GM13977 (cell line): ENCODE data around the gene ZNF497.

ENCODE experiments used
- DNase-seq: peaks from one replicate; pipeline ENCODE4 v3.0.0; 2012; ENCODE audit warnings: low spot score
- CTCF ChIP-seq: IDR thresholded peaks from 2 replicates; pipeline ENCODE4 v1.5.1; 2012; ENCODE audit warnings: mild to moderate bottlenecking, control low read depth; ENCODE audit not compliant: insufficient read depth; ENCODE audit errors: extremely low read depth, missing control alignments
- in situ Hi-C: fragments of 300-500 bp; cut with MboI; formaldehyde crosslinking; loops from one replicate; pipeline ENCODE4 v1.12.0; 2022; ENCODE audit warnings: low sequenced_read_pairs, low pct_unique_long_range_greater_than_20kb, mixed read lengths, inconsistent platforms; ENCODE audit not compliant: unreplicated experiment

The ZNF497 gene

GRCh38 chr19:58354478-58355030 is 8.0 kb downstream of the ZNF497 start:
- no peak for DNase-seq
- in situ Hi-C loops = no loop called here
- TF ChIP-seq CTCF = no peak

GRCh38 chr19:58353717-58354477 is 8.7 kb downstream of the ZNF497 start:
- no peak for DNase-seq
- no peak for TF ChIP-seq CTCF
- in situ Hi-C loops = no loop called here

GRCh38 chr19:58352760-58353671 is 9.5 kb downstream of the ZNF497 start, which contains the start of gene A1BG:
TSS of gene A1BG (minus strand) at chr19:58353492. CDS start at chr19:58353437, 55 bp downstream.
- TF ChIP-seq CTCF = no peak
- in situ Hi-C loops = no loop called here
- DNase-seq = no peak

- DNase-seq = no peak
- in situ Hi-C loops = no loop called here
- TF ChIP-seq CTCF = no peak
Observed at GRCh38 chr19:58351990-58352755, 10.4 kb downstream of the ZNF497 start.

GRCh38 chr19:58351558-58351878 is 11.0 kb downstream of the ZNF497 start:
- in situ Hi-C loops = no loop called here
- no peak for DNase-seq
- TF ChIP-seq CTCF = no peak
